Keratinocyte (primary cell): ENCODE measurements around the gene TRAPPC10.
"Not testable (repeated sequence)": the region's sequence is repeated elsewhere in the genome, so short reads cannot be mapped to it uniquely, and the experiment has no call there.

Experiments
- EZH2 ChIP-seq: IDR thresholded peaks from one replicate; pipeline ENCODE4 v1.6.1; 2012; ENCODE audit warnings: inconsistent platforms, mild to moderate bottlenecking, low read length, moderate library complexity
- TF ChIP-seq, protein P1 (sequence below), 3 experiments: IDR thresholded peaks in 1 of 3; conservative IDR thresholded peaks in 1 of 3; optimal IDR thresholded peaks in 1 of 3; 2 replicates in 2 of 3; 3 replicates in 1 of 3; pipeline versions ENCODE3 to v1.5.1; 2011; ENCODE audit warnings: low read length in 3 of 3, mild to moderate bottlenecking in 3 of 3, moderate library complexity in 2 of 3, control low read depth in 1 of 3, inconsistent platforms in 1 of 3; ENCODE audit not compliant: insufficient read depth in 2 of 3; ENCODE audit errors: extremely low read depth in 1 of 3

DNA sequence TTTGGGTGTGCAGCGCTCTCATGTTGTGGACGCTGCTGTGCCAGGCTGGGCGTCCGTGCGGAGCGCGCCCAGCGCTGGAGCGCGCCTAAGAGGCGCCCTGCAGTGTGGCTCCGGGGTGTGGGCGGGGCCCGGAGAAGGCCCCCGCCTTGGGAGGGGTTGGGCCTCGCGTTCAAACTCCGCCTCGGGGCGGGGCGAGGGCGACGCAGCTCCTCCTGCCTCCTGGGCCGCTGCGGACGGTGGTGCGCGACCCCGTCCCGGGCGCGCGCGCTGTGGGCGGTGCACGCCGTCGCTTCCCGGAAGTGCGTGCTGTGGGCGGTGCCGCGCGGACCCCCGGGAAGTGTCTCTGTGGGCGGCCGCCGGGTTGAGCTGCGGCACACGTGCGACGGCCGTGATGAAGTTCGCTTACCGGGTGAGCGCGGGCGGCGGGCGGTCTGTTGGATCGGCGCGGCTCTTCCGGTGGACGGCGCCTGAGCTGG, 95.0 kb downstream of the TRAPPC10 start, which contains the start of gene PWP2:
- TF ChIP-seq, protein P1, sequence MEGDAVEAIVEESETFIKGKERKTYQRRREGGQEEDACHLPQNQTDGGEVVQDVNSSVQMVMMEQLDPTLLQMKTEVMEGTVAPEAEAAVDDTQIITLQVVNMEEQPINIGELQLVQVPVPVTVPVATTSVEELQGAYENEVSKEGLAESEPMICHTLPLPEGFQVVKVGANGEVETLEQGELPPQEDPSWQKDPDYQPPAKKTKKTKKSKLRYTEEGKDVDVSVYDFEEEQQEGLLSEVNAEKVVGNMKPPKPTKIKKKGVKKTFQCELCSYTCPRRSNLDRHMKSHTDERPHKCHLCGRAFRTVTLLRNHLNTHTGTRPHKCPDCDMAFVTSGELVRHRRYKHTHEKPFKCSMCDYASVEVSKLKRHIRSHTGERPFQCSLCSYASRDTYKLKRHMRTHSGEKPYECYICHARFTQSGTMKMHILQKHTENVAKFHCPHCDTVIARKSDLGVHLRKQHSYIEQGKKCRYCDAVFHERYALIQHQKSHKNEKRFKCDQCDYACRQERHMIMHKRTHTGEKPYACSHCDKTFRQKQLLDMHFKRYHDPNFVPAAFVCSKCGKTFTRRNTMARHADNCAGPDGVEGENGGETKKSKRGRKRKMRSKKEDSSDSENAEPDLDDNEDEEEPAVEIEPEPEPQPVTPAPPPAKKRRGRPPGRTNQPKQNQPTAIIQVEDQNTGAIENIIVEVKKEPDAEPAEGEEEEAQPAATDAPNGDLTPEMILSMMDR (optimal IDR thresholded peaks at IDR 0.05 in 1 of 3, IDR thresholded peaks at IDR 0.05 in 1 of 3, conservative IDR thresholded peaks at IDR 0.05 in 1 of 3; ENCODE audit: extremely low read depth in 1 of 3, insufficient read depth in 2 of 3, low read length in 3 of 3) = not testable (repeated sequence)
- not testable (repeated sequence) for TF ChIP-seq EZH2
